Activated CD4-positive, alpha-beta T cell treated with anti-CD3 and anti-CD28 coated beads, Interleukin-2, amount 10 ng/mL, durations not matched to agents 7 days and 5 days (primary cell): ENCODE results near the gene GOLGA7B. TPM values are rescaled to one million over a fixed set of nuclear protein-coding genes. Genes with fewer than 3 reads are reported as not detected.

ENCODE experiments used
- CTCF ChIA-PET: fragments of 350-600 bp; sonication (Branson Sonifier 250); formaldehyde crosslinking; loops from one replicate; lab custom pipeline; 2021; ENCODE audit warnings: antibody characterized with exemption; lab: Charles Lee
- POLR2A ChIA-PET: fragments of 350-600 bp; sonication (Branson Sonifier 250); formaldehyde crosslinking; loops from one replicate; lab custom pipeline; 2021; ENCODE audit warnings: antibody characterized with exemption; lab: Charles Lee
- DNase-seq: peaks from one replicate; pipeline ENCODE4 v3.0.0-alpha.2; 2020
- H3K27ac Mint-ChIP-seq: one replicate; pipeline ENCODE4 v1.8.0; 2021; ENCODE audit warnings: mild to moderate bottlenecking, moderate library complexity, mixed read lengths
- H3K27me3 Mint-ChIP-seq: one replicate; pipeline ENCODE4 v1.8.0; 2021; ENCODE audit warnings: mixed read lengths
- H3K36me3 Mint-ChIP-seq: one replicate; pipeline ENCODE4 v1.8.0; 2021; ENCODE audit warnings: low read depth, mixed read lengths
- H3K4me1 Mint-ChIP-seq: one replicate; pipeline ENCODE4 v1.8.0; 2021; ENCODE audit warnings: mixed read lengths
- H3K4me3 Mint-ChIP-seq: one replicate; pipeline ENCODE4 v1.8.0; 2021; ENCODE audit warnings: mild to moderate bottlenecking, moderate library complexity, mixed read lengths
- H3K9me3 Mint-ChIP-seq: one replicate; pipeline ENCODE4 v1.8.0; 2021; ENCODE audit warnings: mixed read lengths
- total RNA-seq, 2 experiments: library from RNA; stranded (reverse); gene quantifications; one replicate each; pipeline ENCODE4 v1.2.3, GENCODE V29; 2021

The GOLGA7B gene
- 10 to 100 TPM; 12.2 to 12.6 TPM for total RNA-seq

- H3K4me1 Mint-ChIP-seq, result peaks cover 43% of the 10 kb centered on the region
- H3K27me3 Mint-ChIP-seq, result no peaks in the 10 kb centered on the region
- POLR2A ChIA-PET, result interaction anchor here (0.5 kb wide), 1 partner anchor 521 kb away, joined by 3 read pairs; no protein-coding TSS in a partner anchor
- CTCF ChIA-PET, result interaction anchor here (0.5 to 1.4 kb wide), 4 partner anchors 10 to 45 kb away, joined by 3 to 5 read pairs (median 4); no protein-coding TSS in a partner anchor
- no peaks in the 10 kb centered on the region for H3K9me3 Mint-ChIP-seq
- peak; percentile 71 for DNase-seq
- peaks cover 13% of the 10 kb centered on the region for H3K36me3 Mint-ChIP-seq
- peak within 1 kb of the TSS; percentile 88 for H3K27ac Mint-ChIP-seq
- H3K4me3 Mint-ChIP-seq, result peak within 1 kb of the TSS; percentile 83
Observed at GRCh38 chr10:97849687-97850402, at the start of gene GOLGA7B. Gene GOLGA7B, plus strand, starts transcription at chr10:97849843. Its CDS starts 461 bp downstream, at chr10:97850304.

GRCh38 chr10:97800474-97800873 is 49.2 kb upstream of the GOLGA7B start:
- no peak overlapping the region for H3K27ac Mint-ChIP-seq
- ChIA-PET CTCF (interaction anchor here (1.5 to 1.6 kb wide), 2 partner anchors 9 to 26 kb away, joined by 3 to 5 read pairs; no protein-coding TSS in a partner anchor), POLR2A (interaction anchor here (0.5 kb wide), 1 partner anchor 79 kb away, joined by 3 read pairs; no protein-coding TSS in a partner anchor)
- peaks cover 22% of the 10 kb centered on the region for H3K36me3 Mint-ChIP-seq
- peaks cover 19% of the 10 kb centered on the region for H3K9me3 Mint-ChIP-seq
- no peak for DNase-seq
- H3K4me3 Mint-ChIP-seq, result no peak overlapping the region
- H3K27me3 Mint-ChIP-seq, result peaks cover 6% of the 10 kb centered on the region
- H3K4me1 Mint-ChIP-seq, result peaks cover 21% of the 10 kb centered on the region

GRCh38 chr10:97801422-97801821 is 48.2 kb upstream of the GOLGA7B start:
- no peak overlapping the region for H3K4me3 Mint-ChIP-seq
- no peak for DNase-seq
- H3K4me1 Mint-ChIP-seq, result peaks cover 12% of the 10 kb centered on the region
- H3K27ac Mint-ChIP-seq, result no peak overlapping the region
- H3K27me3 Mint-ChIP-seq, result peaks cover 6% of the 10 kb centered on the region
- ChIA-PET CTCF (interaction anchor here (1.0 to 1.6 kb wide), 3 partner anchors 10 to 68 kb away, joined by 3 to 5 read pairs (median 3); no protein-coding TSS in a partner anchor), POLR2A (no interaction called here)
- H3K9me3 Mint-ChIP-seq, result peaks cover 17% of the 10 kb centered on the region
- peaks cover 19% of the 10 kb centered on the region for H3K36me3 Mint-ChIP-seq

GRCh38 chr10:97805096-97805884 is 44.4 kb upstream of the GOLGA7B start:
- peaks cover 4% of the 10 kb centered on the region for H3K27me3 Mint-ChIP-seq
- CTCF ChIA-PET, result interaction anchor here (0.6 to 2.6 kb wide), 4 partner anchors 38 to 892 kb away, joined by 3 to 8 read pairs (median 4); no protein-coding TSS in a partner anchor

GRCh38 chr10:97805949-97806348 is 43.7 kb upstream of the GOLGA7B start:
- Mint-ChIP-seq H3K4me3 (no peak overlapping the region), H3K27me3 (peaks cover 4% of the 10 kb centered on the region), H3K27ac (no peak overlapping the region), H3K9me3 (no peaks in the 10 kb centered on the region), H3K36me3 (no peaks in the 10 kb centered on the region), H3K4me1 (no peaks in the 10 kb centered on the region)
- CTCF ChIA-PET, result interaction anchor here (0.5 to 2.6 kb wide), 4 partner anchors 63 to 891 kb away, joined by 3 to 8 read pairs (median 3); no protein-coding TSS in a partner anchor
- POLR2A ChIA-PET, result no interaction called here
- DNase-seq, result no peak

More at GRCh38 chr10:97805096-97805884, 44.4 kb upstream of the GOLGA7B start:
- Mint-ChIP-seq H3K36me3 (no peaks in the 10 kb centered on the region), H3K4me1 (no peaks in the 10 kb centered on the region), H3K27ac (no peak overlapping the region), H3K9me3 (no peaks in the 10 kb centered on the region), H3K4me3 (no peak overlapping the region)
- POLR2A ChIA-PET, result no interaction called here
- DNase-seq, result no peak

DNA sequence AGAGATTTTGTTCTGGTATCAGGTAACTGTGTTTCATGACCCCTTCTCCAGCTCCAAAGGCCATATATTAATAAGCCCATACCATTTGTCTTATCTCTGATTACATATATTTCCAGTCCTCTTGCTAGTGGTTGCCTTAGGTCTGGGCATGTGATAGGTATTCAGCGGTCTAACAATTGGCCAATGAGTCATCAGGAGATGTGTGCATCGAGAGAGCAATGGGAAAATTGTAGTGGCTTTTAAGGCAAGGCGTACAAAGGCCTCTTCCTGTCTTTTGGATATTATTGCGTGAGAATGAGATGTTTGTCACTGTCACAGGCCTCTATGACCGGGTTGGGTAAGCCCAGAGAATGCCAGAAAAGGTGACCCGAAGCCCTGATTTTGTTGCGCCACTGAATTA is 39.2 kb upstream of the GOLGA7B start:
- CTCF ChIA-PET, result interaction anchor here (0.8 kb wide), 1 partner anchor 11 kb away, joined by 3 read pairs; no protein-coding TSS in a partner anchor

DNA sequence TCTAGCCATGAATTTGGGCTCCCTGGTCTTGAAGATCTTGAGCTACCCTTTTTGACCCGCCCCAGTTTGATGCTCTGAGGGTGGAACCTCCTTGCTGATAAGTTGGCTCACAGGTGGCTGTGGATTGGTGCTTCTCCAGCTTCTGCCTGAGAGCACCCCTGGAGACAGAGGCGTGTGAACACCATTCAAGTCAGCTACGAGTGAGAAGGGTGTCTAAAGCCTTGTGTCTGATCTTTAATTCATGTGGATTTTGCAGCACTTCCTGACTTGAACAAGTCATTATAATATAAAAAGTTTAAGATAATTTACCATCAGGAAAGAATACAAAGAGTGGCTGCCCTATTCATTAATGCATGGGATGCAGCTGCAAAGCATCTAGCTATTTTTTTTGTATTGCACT is 37.7 kb upstream of the GOLGA7B start:
- H3K4me3 Mint-ChIP-seq, result no peak overlapping the region
- ChIA-PET CTCF (interaction anchor here (0.8 to 1.2 kb wide), 5 partner anchors 9 to 70 kb away, joined by 3 to 4 read pairs (median 3); no protein-coding TSS in a partner anchor), POLR2A (no interaction called here)
- H3K4me1 Mint-ChIP-seq, result no peaks in the 10 kb centered on the region
- no peaks in the 10 kb centered on the region for H3K36me3 Mint-ChIP-seq
- no peaks in the 10 kb centered on the region for H3K27me3 Mint-ChIP-seq
- no peaks in the 10 kb centered on the region for H3K9me3 Mint-ChIP-seq
- no peak for DNase-seq
- no peak overlapping the region for H3K27ac Mint-ChIP-seq

More for the DNA sequence above, 39.2 kb upstream of the GOLGA7B start:
- Mint-ChIP-seq H3K27me3 (no peaks in the 10 kb centered on the region), H3K4me1 (no peaks in the 10 kb centered on the region), H3K4me3 (no peak overlapping the region), H3K9me3 (no peaks in the 10 kb centered on the region), H3K27ac (no peak overlapping the region), H3K36me3 (no peaks in the 10 kb centered on the region)
- DNase-seq, result no peak
- POLR2A ChIA-PET, result no interaction called here

- no peak overlapping the region for H3K27ac Mint-ChIP-seq
- ChIA-PET POLR2A (no interaction called here), CTCF (interaction anchor here (0.9 to 1.2 kb wide), 2 partner anchors 10 to 18 kb away, joined by 3 read pairs; no protein-coding TSS in a partner anchor)
- H3K9me3 Mint-ChIP-seq, result no peaks in the 10 kb centered on the region
- H3K27me3 Mint-ChIP-seq, result no peaks in the 10 kb centered on the region
- no peak for DNase-seq
- H3K4me1 Mint-ChIP-seq, result no peaks in the 10 kb centered on the region
- H3K36me3 Mint-ChIP-seq, result no peaks in the 10 kb centered on the region
- H3K4me3 Mint-ChIP-seq, result no peak overlapping the region
Observed at GRCh38 chr10:97812696-97813095, 36.9 kb upstream of the GOLGA7B start.

- Mint-ChIP-seq H3K27me3 (no peaks in the 10 kb centered on the region), H3K4me1 (no peaks in the 10 kb centered on the region), H3K9me3 (no peaks in the 10 kb centered on the region), H3K4me3 (no peak overlapping the region), H3K27ac (no peak overlapping the region), H3K36me3 (no peaks in the 10 kb centered on the region)
- CTCF ChIA-PET, result no interaction called here
- DNase-seq, result no peak
- POLR2A ChIA-PET, result no interaction called here
Observed at GRCh38 chr10:97813311-97813710, 36.3 kb upstream of the GOLGA7B start.

DNA sequence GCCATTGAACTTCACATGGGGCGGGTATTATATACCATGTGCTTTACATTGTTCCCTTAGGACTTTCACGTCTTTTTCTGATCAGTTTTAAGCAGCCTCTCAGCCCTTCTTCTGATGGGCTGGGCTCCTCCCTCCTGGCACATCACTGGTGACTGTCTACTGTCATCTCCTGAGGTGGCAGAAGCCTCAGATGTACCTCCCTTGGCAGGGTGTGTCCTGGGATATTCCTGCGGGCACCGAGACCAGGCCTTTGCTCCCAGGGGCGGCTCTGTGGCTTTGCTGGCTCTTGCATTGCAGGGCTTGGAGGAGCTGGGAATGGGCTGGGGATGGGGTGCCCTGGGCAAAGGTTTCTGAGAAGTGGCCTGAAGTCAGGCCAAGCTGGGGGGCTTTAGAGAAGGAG is 34.6 kb upstream of the GOLGA7B start:
- no peak overlapping the region for H3K27ac Mint-ChIP-seq
- POLR2A ChIA-PET, result no interaction called here
- no peaks in the 10 kb centered on the region for H3K4me1 Mint-ChIP-seq
- CTCF ChIA-PET, result interaction anchor here (0.7 kb wide), 1 partner anchor 724 kb away, joined by 3 read pairs; no protein-coding TSS in a partner anchor
- no peak overlapping the region for H3K4me3 Mint-ChIP-seq
- H3K36me3 Mint-ChIP-seq, result no peaks in the 10 kb centered on the region
- DNase-seq, result no peak
- H3K27me3 Mint-ChIP-seq, result peaks cover 4% of the 10 kb centered on the region
- H3K9me3 Mint-ChIP-seq, result no peaks in the 10 kb centered on the region

DNA sequence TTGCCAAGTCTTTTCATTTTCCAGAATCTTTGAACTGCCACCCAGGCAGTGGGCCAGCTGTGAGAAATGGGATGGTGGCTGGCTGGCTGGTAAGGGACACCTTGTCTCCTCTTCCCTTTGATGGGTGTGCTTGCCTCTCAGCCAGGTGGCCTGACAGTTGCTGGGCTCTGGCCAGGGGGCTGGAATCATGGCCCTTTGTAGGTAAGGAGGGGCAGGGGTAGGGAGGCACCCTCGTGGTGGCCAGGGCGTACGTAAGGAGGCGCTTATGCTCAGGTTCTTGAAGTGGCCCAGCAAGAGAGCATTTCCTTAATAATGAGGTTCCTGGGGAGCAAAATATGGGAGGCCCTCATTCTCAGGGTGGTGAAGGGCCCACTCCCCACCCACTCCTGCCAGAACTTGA is 33.0 kb upstream of the GOLGA7B start:
- ChIA-PET CTCF (interaction anchor here (1.3 to 1.6 kb wide), 2 partner anchors 15 to 24 kb away, joined by 3 to 5 read pairs; no protein-coding TSS in a partner anchor), POLR2A (no interaction called here)

DNA sequence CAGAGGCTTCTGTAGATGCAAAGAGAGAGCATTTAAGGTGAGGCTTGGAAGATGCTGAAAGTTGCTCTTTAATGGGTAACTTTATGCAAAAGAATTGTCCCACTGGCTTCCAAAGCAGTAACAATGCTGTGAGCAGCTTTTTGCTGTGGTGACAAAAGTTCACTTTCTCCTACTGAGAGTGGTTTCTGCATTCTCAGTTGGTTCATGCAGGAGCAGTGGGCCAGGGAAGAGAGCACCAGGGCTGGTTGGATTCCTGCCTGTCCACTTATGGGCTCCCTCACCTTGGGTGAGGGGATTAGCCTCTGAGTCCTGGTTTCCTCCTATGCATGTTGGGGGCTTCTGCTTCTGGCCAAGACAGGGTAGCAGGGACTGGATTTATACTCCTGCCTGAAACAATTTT is 31.1 kb upstream of the GOLGA7B start:
- no peak for DNase-seq
- no peaks in the 10 kb centered on the region for H3K36me3 Mint-ChIP-seq
- peaks cover 7% of the 10 kb centered on the region for H3K27me3 Mint-ChIP-seq
- no peak overlapping the region for H3K4me3 Mint-ChIP-seq
- H3K4me1 Mint-ChIP-seq, result no peaks in the 10 kb centered on the region
- ChIA-PET POLR2A (no interaction called here), CTCF (no interaction called here)
- no peak overlapping the region for H3K27ac Mint-ChIP-seq
- no peaks in the 10 kb centered on the region for H3K9me3 Mint-ChIP-seq

More for the DNA sequence above, 33.0 kb upstream of the GOLGA7B start:
- H3K36me3 Mint-ChIP-seq, result no peaks in the 10 kb centered on the region
- DNase-seq, result no peak
- no peak overlapping the region for H3K27ac Mint-ChIP-seq
- H3K9me3 Mint-ChIP-seq, result no peaks in the 10 kb centered on the region
- H3K4me1 Mint-ChIP-seq, result no peaks in the 10 kb centered on the region
- H3K4me3 Mint-ChIP-seq, result no peak overlapping the region
- H3K27me3 Mint-ChIP-seq, result peaks cover 7% of the 10 kb centered on the region
